GM23338 (cell line): ENCODE measurements around the gene DSCAML1. TPM values are rescaled to one million over a fixed set of nuclear protein-coding genes. Genes with fewer than 3 reads are reported as not detected.

Experiments
- ATAC-seq: fragments of 200-7000 bp; cut with Tn5 transposase; 3 replicates; pipeline ENCODE4 v1.9.1; 2020
- DNase-seq: peaks from one replicate; pipeline ENCODE4 v3.0.0-alpha.2; 2015; ENCODE audit warnings: low spot score
- H2AFZ ChIP-seq: fragments of 200-600 bp; sonication (generic); 2 replicates; pipeline ENCODE4 v1.8.0; 2016; ENCODE audit warnings: antibody characterized with exemption, mild to moderate bottlenecking, moderate library complexity
- H3F3A ChIP-seq: fragments of 200-600 bp; sonication (generic); replicated peaks from 2 replicates; pipeline ENCODE4 v1.8.0; 2017; ENCODE audit warnings: antibody characterized with exemption, mixed run types, low read depth
- H3K27ac ChIP-seq: fragments of 200-600 bp; sonication (generic); 2 replicates; pipeline ENCODE4 v1.6.1; 2016; ENCODE audit warnings: low read depth
- H3K27me3 ChIP-seq: fragments of 200-600 bp; sonication (generic); 2 replicates; pipeline ENCODE4 v1.8.0; 2016; ENCODE audit warnings: mild to moderate bottlenecking, mixed run types, moderate library complexity; ENCODE audit not compliant: insufficient read depth
- H3K36me3 ChIP-seq: fragments of 200-600 bp; sonication (generic); 2 replicates; pipeline ENCODE4 v1.8.0; 2016; ENCODE audit warnings: mild to moderate bottlenecking; ENCODE audit not compliant: insufficient read depth
- H3K4me1 ChIP-seq: fragments of 200-600 bp; sonication (generic); 2 replicates; pipeline ENCODE4 v1.8.0; 2016; ENCODE audit warnings: mild to moderate bottlenecking, moderate library complexity; ENCODE audit not compliant: insufficient read depth
- H3K4me2 ChIP-seq: fragments of 200-600 bp; sonication (generic); 2 replicates; pipeline ENCODE4 v1.7.1; 2017; ENCODE audit warnings: mixed run types
- H3K4me3 ChIP-seq: fragments of 200-600 bp; sonication (generic); 2 replicates; pipeline ENCODE4 v1.6.1; 2016; ENCODE audit warnings: mixed run types
- H3K79me2 ChIP-seq: fragments of 200-600 bp; sonication (generic); replicated peaks from 2 replicates; pipeline ENCODE4 v1.8.0; 2017; ENCODE audit warnings: mild to moderate bottlenecking; ENCODE audit not compliant: insufficient read depth
- H3K9me2 ChIP-seq: fragments of 200-600 bp; sonication (generic); 2 replicates; pipeline ENCODE4 v1.8.0; 2017; ENCODE audit not compliant: insufficient read depth
- H4K20me1 ChIP-seq: fragments of 200-600 bp; sonication (generic); replicated peaks from 2 replicates; pipeline ENCODE4 v1.8.0; 2017; ENCODE audit warnings: mild to moderate bottlenecking; ENCODE audit not compliant: insufficient read depth
- H3K27ac Mint-ChIP-seq: 2 replicates; pipeline ENCODE4 v1.8.0; 2020; ENCODE audit warnings: inconsistent platforms, mild to moderate bottlenecking, moderate library complexity, mixed read lengths
- H3K27me3 Mint-ChIP-seq: 3 replicates; pipeline ENCODE4 v1.8.0; 2022; ENCODE audit warnings: low read depth, mild to moderate bottlenecking, moderate library complexity, mixed read lengths, inconsistent platforms; ENCODE audit not compliant: insufficient read depth, poor library complexity
- H3K36me3 Mint-ChIP-seq: 3 replicates; pipeline ENCODE4 v1.8.0; 2021; ENCODE audit warnings: low read depth, mild to moderate bottlenecking, inconsistent platforms, moderate library complexity, mixed read lengths
- H3K4me1 Mint-ChIP-seq: 3 replicates; pipeline ENCODE4 v1.8.0; 2020; ENCODE audit warnings: mild to moderate bottlenecking, inconsistent platforms, mixed read lengths
- H3K4me3 Mint-ChIP-seq: 3 replicates; pipeline ENCODE4 v1.8.0; 2021; ENCODE audit warnings: moderate library complexity, mild to moderate bottlenecking, inconsistent platforms, mixed read lengths
- H3K9me3 Mint-ChIP-seq: 3 replicates; pipeline ENCODE4 v1.8.0; 2020; ENCODE audit warnings: moderate library complexity, mild to moderate bottlenecking, inconsistent platforms, mixed read lengths
- CREB1 ChIP-seq: fragments of 250-450 bp; sonication (Bioruptor Pico); IDR thresholded peaks from 2 replicates; pipeline ENCODE4 v1.5.0; 2020; ENCODE audit warnings: low read depth, mild to moderate bottlenecking, moderate library complexity
- CTCF ChIP-seq, 2 experiments: fragments of 200-600 bp in 1 of 2; sonication (generic) in 1 of 2; conservative IDR thresholded peaks; 2 replicates each; pipeline versions ENCODE4 v1.5.1 to v1.6.1; 2016 to 2017; ENCODE audit warnings: antibody characterized with exemption in 2 of 2, low read depth in 2 of 2, mild to moderate bottlenecking in 2 of 2, moderate library complexity in 1 of 2
- ETS1 ChIP-seq: IDR thresholded peaks from 2 replicates; pipeline ENCODE4 v1.6.1; 2016; ENCODE audit warnings: antibody characterized with exemption
- EZH2 ChIP-seq: fragments of 200-600 bp; sonication (generic); IDR thresholded peaks from one replicate; pipeline ENCODE4 v1.8.0; 2017; ENCODE audit warnings: antibody characterized with exemption, mild to moderate bottlenecking, low read depth; ENCODE audit not compliant: unreplicated experiment
- EZH2phosphoT487 ChIP-seq: fragments of 200-600 bp; sonication (generic); IDR thresholded peaks from one replicate; pipeline ENCODE4 v1.8.1; 2018; ENCODE audit warnings: antibody characterized with exemption; ENCODE audit not compliant: unreplicated experiment
- JUNB ChIP-seq: IDR thresholded peaks from one replicate; pipeline ENCODE4 v1.6.1; 2016; ENCODE audit warnings: antibody characterized with exemption; ENCODE audit not compliant: unreplicated experiment
- NANOG ChIP-seq: IDR thresholded peaks from 2 replicates; pipeline ENCODE4 v1.6.1; 2016; ENCODE audit warnings: antibody characterized with exemption, borderline replicate concordance
- POLR2AphosphoS5 ChIP-seq: IDR thresholded peaks from 2 replicates; pipeline ENCODE4 v1.6.1; 2016; ENCODE audit warnings: antibody characterized with exemption, low read depth
- STAT1 ChIP-seq: IDR thresholded peaks from one replicate; pipeline ENCODE4 v1.6.1; 2016; ENCODE audit warnings: antibody characterized with exemption; ENCODE audit not compliant: unreplicated experiment
- ZNF114 ChIP-seq: fragments of 250-450 bp; sonication (Bioruptor Pico); IDR thresholded peaks from 2 replicates; pipeline ENCODE4 v1.5.0; 2020; ENCODE audit warnings: mild to moderate bottlenecking, moderate library complexity
- ZNF331 ChIP-seq: fragments of 250-450 bp; sonication (Bioruptor Pico); IDR thresholded peaks from 2 replicates; pipeline ENCODE4 v1.5.0; 2020; ENCODE audit warnings: low read depth, mild to moderate bottlenecking, moderate library complexity
- polyA plus RNA-seq: library from polyadenylated mRNA; unstranded; fragments of >200 nt; fragmentation: Nextera tagmentation; extraction: Ambion mirVana; gene quantifications from 2 replicates; pipeline ENCODE4 v1.2.1, GENCODE V29; 2016
- total RNA-seq: library from RNA; depleted of rRNA; stranded (reverse); fragments of >200 nt; shearing (Covaris generic); gene quantifications from 2 replicates; pipeline ENCODE4 v1.2.3, GENCODE V29; 2014
- TF ChIP-seq, protein P1 (sequence below): fragments of 250-450 bp; sonication (Bioruptor Pico); IDR thresholded peaks from 2 replicates; pipeline ENCODE4 v1.5.0; 2020; ENCODE audit warnings: mild to moderate bottlenecking, moderate library complexity
- TF ChIP-seq, protein P2 (sequence below): IDR thresholded peaks from one replicate; pipeline ENCODE4 v1.6.1; 2018; ENCODE audit warnings: antibody characterized with exemption; ENCODE audit not compliant: unreplicated experiment

The DSCAML1 gene
- total and polyA plus RNA-seq, 2 experiments from 2014 or later = 0.17 TPM; not detected in 1

- H3K4me1 Mint-ChIP-seq = no peaks in the 10 kb centered on the region
- H3K4me3 Mint-ChIP-seq = no peak overlapping the region
- H3K27ac ChIP-seq = no peak overlapping the region
- no peak overlapping the region for H3K27ac Mint-ChIP-seq
- H2AFZ ChIP-seq = no peak overlapping the region
- H3K4me3 ChIP-seq = no peak overlapping the region
- H3K9me3 Mint-ChIP-seq = no peaks in the 10 kb centered on the region
- H3K27me3 ChIP-seq = no peaks in the 10 kb centered on the region
- peaks cover 11% of the 10 kb centered on the region for H3K27me3 Mint-ChIP-seq
- no peaks in the 10 kb centered on the region for H3K79me2 ChIP-seq
- DNase-seq (no peak), ATAC-seq (no peak)
- H4K20me1 ChIP-seq = no peaks in the 10 kb centered on the region
- H3K4me1 ChIP-seq = no peaks in the 10 kb centered on the region
- no peaks in the 10 kb centered on the region for H3K36me3 ChIP-seq
- TF ChIP-seq EZH2phosphoT487 = no peak
- TF ChIP-seq, protein P1, sequence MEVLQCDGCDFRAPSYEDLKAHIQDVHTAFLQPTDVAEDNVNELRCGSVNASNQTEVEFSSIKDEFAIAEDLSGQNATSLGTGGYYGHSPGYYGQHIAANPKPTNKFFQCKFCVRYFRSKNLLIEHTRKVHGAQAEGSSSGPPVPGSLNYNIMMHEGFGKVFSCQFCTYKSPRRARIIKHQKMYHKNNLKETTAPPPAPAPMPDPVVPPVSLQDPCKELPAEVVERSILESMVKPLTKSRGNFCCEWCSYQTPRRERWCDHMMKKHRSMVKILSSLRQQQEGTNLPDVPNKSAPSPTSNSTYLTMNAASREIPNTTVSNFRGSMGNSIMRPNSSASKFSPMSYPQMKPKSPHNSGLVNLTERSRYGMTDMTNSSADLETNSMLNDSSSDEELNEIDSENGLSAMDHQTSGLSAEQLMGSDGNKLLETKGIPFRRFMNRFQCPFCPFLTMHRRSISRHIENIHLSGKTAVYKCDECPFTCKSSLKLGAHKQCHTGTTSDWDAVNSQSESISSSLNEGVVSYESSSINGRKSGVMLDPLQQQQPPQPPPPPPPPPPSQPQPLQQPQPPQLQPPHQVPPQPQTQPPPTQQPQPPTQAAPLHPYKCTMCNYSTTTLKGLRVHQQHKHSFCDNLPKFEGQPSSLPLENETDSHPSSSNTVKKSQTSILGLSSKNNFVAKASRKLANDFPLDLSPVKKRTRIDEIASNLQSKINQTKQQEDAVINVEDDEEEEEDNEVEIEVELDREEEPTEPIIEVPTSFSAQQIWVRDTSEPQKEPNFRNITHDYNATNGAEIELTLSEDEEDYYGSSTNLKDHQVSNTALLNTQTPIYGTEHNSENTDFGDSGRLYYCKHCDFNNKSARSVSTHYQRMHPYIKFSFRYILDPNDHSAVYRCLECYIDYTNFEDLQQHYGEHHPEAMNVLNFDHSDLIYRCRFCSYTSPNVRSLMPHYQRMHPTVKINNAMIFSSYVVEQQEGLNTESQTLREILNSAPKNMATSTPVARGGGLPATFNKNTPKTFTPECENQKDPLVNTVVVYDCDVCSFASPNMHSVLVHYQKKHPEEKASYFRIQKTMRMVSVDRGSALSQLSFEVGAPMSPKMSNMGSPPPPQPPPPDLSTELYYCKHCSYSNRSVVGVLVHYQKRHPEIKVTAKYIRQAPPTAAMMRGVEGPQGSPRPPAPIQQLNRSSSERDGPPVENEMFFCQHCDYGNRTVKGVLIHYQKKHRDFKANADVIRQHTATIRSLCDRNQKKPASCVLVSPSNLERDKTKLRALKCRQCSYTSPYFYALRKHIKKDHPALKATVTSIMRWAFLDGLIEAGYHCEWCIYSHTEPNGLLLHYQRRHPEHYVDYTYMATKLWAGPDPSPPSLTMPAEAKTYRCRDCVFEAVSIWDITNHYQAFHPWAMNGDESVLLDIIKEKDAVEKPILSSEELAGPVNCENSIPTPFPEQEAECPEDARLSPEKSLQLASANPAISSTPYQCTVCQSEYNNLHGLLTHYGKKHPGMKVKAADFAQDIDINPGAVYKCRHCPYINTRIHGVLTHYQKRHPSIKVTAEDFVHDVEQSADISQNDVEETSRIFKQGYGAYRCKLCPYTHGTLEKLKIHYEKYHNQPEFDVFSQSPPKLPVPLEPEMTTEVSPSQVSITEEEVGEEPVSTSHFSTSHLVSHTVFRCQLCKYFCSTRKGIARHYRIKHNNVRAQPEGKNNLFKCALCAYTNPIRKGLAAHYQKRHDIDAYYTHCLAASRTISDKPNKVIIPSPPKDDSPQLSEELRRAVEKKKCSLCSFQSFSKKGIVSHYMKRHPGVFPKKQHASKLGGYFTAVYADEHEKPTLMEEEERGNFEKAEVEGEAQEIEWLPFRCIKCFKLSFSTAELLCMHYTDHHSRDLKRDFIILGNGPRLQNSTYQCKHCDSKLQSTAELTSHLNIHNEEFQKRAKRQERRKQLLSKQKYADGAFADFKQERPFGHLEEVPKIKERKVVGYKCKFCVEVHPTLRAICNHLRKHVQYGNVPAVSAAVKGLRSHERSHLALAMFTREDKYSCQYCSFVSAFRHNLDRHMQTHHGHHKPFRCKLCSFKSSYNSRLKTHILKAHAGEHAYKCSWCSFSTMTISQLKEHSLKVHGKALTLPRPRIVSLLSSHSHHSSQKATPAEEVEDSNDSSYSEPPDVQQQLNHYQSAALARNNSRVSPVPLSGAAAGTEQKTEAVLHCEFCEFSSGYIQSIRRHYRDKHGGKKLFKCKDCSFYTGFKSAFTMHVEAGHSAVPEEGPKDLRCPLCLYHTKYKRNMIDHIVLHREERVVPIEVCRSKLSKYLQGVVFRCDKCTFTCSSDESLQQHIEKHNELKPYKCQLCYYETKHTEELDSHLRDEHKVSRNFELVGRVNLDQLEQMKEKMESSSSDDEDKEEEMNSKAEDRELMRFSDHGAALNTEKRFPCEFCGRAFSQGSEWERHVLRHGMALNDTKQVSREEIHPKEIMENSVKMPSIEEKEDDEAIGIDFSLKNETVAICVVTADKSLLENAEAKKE (CRISPR knock-in tag) = no peak
- no peak for TF ChIP-seq ETS1
- TF ChIP-seq EZH2 = no peak
- TF ChIP-seq ZNF114 (CRISPR knock-in tag) = no peak
- no peak for TF ChIP-seq POLR2AphosphoS5
- TF ChIP-seq, protein P2, sequence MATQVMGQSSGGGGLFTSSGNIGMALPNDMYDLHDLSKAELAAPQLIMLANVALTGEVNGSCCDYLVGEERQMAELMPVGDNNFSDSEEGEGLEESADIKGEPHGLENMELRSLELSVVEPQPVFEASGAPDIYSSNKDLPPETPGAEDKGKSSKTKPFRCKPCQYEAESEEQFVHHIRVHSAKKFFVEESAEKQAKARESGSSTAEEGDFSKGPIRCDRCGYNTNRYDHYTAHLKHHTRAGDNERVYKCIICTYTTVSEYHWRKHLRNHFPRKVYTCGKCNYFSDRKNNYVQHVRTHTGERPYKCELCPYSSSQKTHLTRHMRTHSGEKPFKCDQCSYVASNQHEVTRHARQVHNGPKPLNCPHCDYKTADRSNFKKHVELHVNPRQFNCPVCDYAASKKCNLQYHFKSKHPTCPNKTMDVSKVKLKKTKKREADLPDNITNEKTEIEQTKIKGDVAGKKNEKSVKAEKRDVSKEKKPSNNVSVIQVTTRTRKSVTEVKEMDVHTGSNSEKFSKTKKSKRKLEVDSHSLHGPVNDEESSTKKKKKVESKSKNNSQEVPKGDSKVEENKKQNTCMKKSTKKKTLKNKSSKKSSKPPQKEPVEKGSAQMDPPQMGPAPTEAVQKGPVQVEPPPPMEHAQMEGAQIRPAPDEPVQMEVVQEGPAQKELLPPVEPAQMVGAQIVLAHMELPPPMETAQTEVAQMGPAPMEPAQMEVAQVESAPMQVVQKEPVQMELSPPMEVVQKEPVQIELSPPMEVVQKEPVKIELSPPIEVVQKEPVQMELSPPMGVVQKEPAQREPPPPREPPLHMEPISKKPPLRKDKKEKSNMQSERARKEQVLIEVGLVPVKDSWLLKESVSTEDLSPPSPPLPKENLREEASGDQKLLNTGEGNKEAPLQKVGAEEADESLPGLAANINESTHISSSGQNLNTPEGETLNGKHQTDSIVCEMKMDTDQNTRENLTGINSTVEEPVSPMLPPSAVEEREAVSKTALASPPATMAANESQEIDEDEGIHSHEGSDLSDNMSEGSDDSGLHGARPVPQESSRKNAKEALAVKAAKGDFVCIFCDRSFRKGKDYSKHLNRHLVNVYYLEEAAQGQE = no peak
- no peak for TF ChIP-seq NANOG
- TF ChIP-seq ZNF331 = no peak
- no peak for TF ChIP-seq STAT1
- no peak for TF ChIP-seq CREB1
- TF ChIP-seq JUNB = no peak
- no peak for TF ChIP-seq CTCF (conservative IDR thresholded peaks at IDR 0.05; ENCODE audit: low read depth in 2 of 2)
- H3F3A ChIP-seq = no peaks in the 10 kb centered on the region
- no peaks in the 10 kb centered on the region for H3K36me3 Mint-ChIP-seq
- H3K9me2 ChIP-seq = no peaks in the 10 kb centered on the region
- H3K4me2 ChIP-seq = no peak overlapping the region
These were observed 222.5 kb downstream of the DSCAML1 start for GRCh38 chr11:117574551-117574950.
